ENCODE data around the gene NAA25. TPM values are rescaled to one million over a fixed set of nuclear protein-coding genes. Genes with fewer than 3 reads are reported as not detected.
"Not testable (repeated sequence)": the region's sequence is repeated elsewhere in the genome, so short reads cannot be mapped to it uniquely, and the experiment has no call there.

Gene NAA25
- total RNA-seq, 1 donor from 2014 or later, result 35.9 TPM

- Mint-ChIP-seq H3K27me3 (ENCODE audit: low read depth) (no peaks in the 10 kb centered on the region), H3K9me3 (no peaks in the 10 kb centered on the region), H3K4me3 (no peak overlapping the region), H3K36me3 (ENCODE audit: low read depth) (no peaks in the 10 kb centered on the region), H3K27ac (ENCODE audit: unreplicated experiment) (no peak overlapping the region), H3K4me1 (peaks cover 8% of the 10 kb centered on the region)
- no peak for TF ChIP-seq CTCF (conservative IDR thresholded peaks at IDR 0.05)
- DNase-seq (ENCODE audit: low read depth, low spot score), result no peak
These were observed 104.5 kb downstream of the NAA25 start for GRCh38 chr12:112004041-112004440.

GRCh38 chr12:112001576-112001975 is 107.0 kb downstream of the NAA25 start:
- H3K9me3 Mint-ChIP-seq, result no peaks in the 10 kb centered on the region
- no peak overlapping the region for H3K27ac Mint-ChIP-seq (ENCODE audit: unreplicated experiment)
- no peak for DNase-seq (ENCODE audit: low read depth, low spot score)
- H3K4me1 Mint-ChIP-seq, result peaks cover 8% of the 10 kb centered on the region
- no peaks in the 10 kb centered on the region for H3K36me3 Mint-ChIP-seq (ENCODE audit: low read depth)
- H3K27me3 Mint-ChIP-seq (ENCODE audit: low read depth), result no peaks in the 10 kb centered on the region
- no peak for TF ChIP-seq CTCF (conservative IDR thresholded peaks at IDR 0.05)
- H3K4me3 Mint-ChIP-seq, result no peak overlapping the region

GRCh38 chr12:112000820-112001219 is 107.8 kb downstream of the NAA25 start:
- no peak overlapping the region for H3K4me3 Mint-ChIP-seq
- no peaks in the 10 kb centered on the region for H3K9me3 Mint-ChIP-seq
- TF ChIP-seq CTCF (conservative IDR thresholded peaks at IDR 0.05), result no peak
- no peaks in the 10 kb centered on the region for H3K36me3 Mint-ChIP-seq (ENCODE audit: low read depth)
- H3K4me1 Mint-ChIP-seq, result peaks cover 4% of the 10 kb centered on the region
- no peaks in the 10 kb centered on the region for H3K27me3 Mint-ChIP-seq (ENCODE audit: low read depth)
- peak overlapping the region; percentile 51 for H3K27ac Mint-ChIP-seq (ENCODE audit: unreplicated experiment)
- no peak for DNase-seq (ENCODE audit: low read depth, low spot score)

- not testable (repeated sequence) for H3K4me1 Mint-ChIP-seq; H3K36me3 Mint-ChIP-seq (ENCODE audit: low read depth); H3K27ac Mint-ChIP-seq (ENCODE audit: unreplicated experiment); H3K27me3 Mint-ChIP-seq (ENCODE audit: low read depth); H3K9me3 Mint-ChIP-seq; H3K4me3 Mint-ChIP-seq; DNase-seq (ENCODE audit: low read depth, low spot score)
These were observed 109.5 kb downstream of the NAA25 start for GRCh38 chr12:111999129-111999528.

GRCh38 chr12:111998015-111998414 is 110.6 kb downstream of the NAA25 start:
- Mint-ChIP-seq H3K4me3 (no peak overlapping the region), H3K27me3 (ENCODE audit: low read depth) (no peaks in the 10 kb centered on the region)

GRCh38 chr12:111997300-111997699 is 111.3 kb downstream of the NAA25 start:
- H3K36me3 Mint-ChIP-seq (ENCODE audit: low read depth), result no peaks in the 10 kb centered on the region
- H3K9me3 Mint-ChIP-seq, result no peaks in the 10 kb centered on the region
- H3K27me3 Mint-ChIP-seq (ENCODE audit: low read depth), result no peaks in the 10 kb centered on the region
- no peak overlapping the region for H3K4me3 Mint-ChIP-seq
- no peak overlapping the region for H3K27ac Mint-ChIP-seq (ENCODE audit: unreplicated experiment)
- no peak for DNase-seq (ENCODE audit: low read depth, low spot score)
- H3K4me1 Mint-ChIP-seq, result no peaks in the 10 kb centered on the region
- no peak for TF ChIP-seq CTCF (conservative IDR thresholded peaks at IDR 0.05)

More at GRCh38 chr12:111998015-111998414, 110.6 kb downstream of the NAA25 start:
- no peak for DNase-seq (ENCODE audit: low read depth, low spot score)
- TF ChIP-seq CTCF (conservative IDR thresholded peaks at IDR 0.05), result no peak
- no peaks in the 10 kb centered on the region for H3K36me3 Mint-ChIP-seq (ENCODE audit: low read depth)
- no peaks in the 10 kb centered on the region for H3K4me1 Mint-ChIP-seq
- no peak overlapping the region for H3K27ac Mint-ChIP-seq (ENCODE audit: unreplicated experiment)
- no peaks in the 10 kb centered on the region for H3K9me3 Mint-ChIP-seq

Measured in neural crest cell (in vitro differentiated cells).